Inflammatory macrophage treated with lipopolysaccharide for 1 hour (primary cell): ENCODE measurements around the gene AK4.
"Not testable (repeated sequence)": the region's sequence is repeated elsewhere in the genome, so short reads cannot be mapped to it uniquely, and the experiment has no call there.

Experiments
- DNase-seq, 2 donors: peaks; one replicate each; pipeline ENCODE4 v3.0.0-alpha.2; 2020 to 2022

AK4 gene

DNA sequence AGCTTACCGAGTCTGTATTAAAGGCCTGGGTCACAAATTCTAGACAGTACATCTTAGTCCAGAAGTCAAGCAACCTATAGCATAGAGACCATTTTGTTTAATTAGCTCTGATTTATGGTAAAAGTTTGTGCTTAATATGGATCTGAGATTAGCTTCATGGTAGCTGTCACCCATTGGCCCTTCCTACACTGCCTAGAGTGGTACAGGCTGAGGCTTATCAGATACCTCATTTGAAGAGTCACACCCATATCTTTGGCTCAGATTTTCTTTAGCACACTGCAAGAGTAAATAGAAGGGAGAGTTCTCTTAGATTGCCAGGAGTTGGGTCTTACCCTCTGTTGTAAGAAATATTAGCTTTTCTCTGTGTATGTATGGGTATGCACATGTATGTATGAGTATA lies 3.6 kb downstream of the AK4 start:
- DNase-seq, result no peak

DNA sequence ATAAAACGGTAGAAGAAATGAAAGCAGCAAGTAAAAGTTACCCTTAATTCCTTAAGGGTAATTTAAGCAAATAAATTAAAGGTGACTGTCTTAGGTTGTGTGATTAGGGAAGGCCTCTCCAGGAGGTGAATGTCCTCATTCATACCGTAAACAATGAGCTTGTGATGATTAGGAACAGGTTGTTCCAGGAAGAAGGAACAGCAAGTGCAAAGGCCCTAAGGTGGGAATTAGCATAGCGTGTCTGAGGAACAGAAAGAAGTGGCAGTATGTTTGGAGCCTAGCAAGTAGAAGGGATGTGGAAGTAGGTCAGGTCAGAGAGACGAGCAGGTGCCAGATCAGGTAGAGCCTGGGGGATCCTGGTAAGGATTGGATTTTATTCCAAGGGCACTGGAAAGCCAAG lies 5.6 kb downstream of the AK4 start:
- DNase-seq, result no peak

DNA sequence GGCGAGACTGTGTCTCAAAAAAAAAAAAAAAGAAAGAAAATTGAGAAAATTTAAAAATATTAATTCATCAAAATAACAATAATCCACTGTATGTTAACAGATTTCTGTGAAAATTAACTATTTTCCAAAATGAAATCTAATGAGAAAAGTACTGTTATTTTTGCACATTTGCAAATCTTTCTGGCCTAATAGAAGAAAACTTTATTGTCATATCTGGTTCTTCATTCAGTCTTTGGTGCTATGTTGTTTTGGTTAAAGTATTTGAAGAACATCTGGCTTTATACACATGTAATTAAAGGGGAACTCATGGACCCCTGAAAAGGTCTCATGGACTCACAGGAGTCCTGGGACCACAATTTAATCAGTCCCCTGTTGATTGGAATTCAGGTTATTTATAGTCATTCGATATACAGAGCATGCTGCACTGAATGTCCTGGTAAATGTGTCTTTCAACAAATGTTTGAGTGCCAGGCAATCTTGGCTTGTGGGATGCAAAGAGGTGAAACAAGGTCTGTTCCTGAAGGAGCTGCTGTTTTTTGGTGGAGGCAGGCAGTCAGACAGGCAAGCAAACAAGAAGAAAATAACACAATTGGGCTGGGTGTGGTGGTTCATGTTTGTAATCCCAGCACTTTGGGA lies 9.0 kb downstream of the AK4 start:
- DNase-seq, result no peak

- DNase-seq, result no peak
Measured at GRCh38 chr1:65157546-65157941, 9.5 kb downstream of the AK4 start.

GRCh38 chr1:65159291-65159688 lies 11.3 kb downstream of the AK4 start:
- not testable (repeated sequence) for DNase-seq

DNA sequence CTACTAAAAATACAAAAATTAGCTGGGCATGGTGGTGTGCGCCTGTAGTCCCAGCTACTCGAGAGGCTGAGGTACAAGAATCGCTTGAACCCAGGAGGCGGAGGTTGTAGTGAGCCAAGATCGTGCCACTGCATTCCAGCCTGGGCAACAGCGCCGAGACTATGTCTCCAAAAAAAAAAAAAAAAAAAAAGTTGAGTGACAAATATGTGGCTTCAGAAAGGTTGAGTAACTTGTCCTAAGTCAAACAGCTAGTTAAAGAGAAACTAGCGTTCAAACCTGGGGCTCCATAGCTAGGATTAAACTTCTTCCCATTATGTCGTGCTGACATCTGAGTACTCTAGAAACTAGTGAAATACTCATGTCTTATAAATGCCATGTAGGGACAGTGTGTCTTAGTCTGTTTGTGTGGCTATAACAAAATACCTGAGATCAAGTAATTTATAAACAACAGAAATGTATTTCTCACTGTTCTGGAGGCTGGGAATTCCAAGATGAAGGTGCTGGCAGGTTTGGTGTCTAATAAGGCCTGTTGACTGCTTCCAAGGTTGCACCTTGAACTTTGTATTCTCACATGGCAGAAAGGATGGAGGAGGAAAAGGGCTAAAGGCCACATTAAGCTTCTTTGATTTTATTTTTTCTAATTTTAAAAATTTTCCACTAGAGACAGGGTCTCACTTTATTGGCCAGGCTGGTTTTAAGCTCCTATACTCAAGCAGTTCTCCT lies 12.0 kb downstream of the AK4 start:
- DNase-seq, result no peak

DNA sequence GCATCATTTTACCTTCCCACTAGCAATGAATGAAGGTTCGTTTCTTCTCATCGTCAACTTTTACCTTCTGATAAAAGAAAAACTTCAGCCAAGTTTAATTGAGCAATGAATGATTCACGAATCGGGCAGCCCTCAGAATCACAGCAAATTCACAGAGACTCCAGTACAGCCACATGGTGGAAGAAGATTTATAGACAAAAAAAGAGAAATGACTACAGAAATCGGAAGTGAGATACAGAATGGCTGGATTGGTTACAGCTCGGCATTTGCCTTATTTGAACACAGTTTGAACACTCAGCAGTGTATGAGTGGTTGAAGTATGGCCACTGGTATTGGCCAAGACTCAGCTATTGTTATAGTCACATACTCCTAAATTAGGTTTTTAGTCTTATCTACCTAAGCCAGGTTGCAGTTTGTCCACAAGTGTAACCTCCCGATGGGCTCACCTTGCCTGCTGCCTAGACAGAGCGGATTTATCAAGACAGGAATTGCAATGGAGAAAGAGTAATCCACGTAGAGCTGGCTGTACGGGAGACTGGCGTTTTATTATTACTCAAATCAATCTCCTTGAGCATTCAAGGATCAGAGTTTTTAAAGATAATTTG lies 15.3 kb downstream of the AK4 start:
- peak in 1 of 2 donors; percentile 62 for DNase-seq

- DNase-seq, result not testable (repeated sequence)
Measured at GRCh38 chr1:65164101-65164500, 16.1 kb downstream of the AK4 start.

- peak; percentile 75 to 93 for DNase-seq
Measured at GRCh38 chr1:65164633-65165032, 16.6 kb downstream of the AK4 start.

GRCh38 chr1:65165269-65165993 lies 17.4 kb downstream of the AK4 start:
- DNase-seq, result peak; percentile 83 to 96

DNA sequence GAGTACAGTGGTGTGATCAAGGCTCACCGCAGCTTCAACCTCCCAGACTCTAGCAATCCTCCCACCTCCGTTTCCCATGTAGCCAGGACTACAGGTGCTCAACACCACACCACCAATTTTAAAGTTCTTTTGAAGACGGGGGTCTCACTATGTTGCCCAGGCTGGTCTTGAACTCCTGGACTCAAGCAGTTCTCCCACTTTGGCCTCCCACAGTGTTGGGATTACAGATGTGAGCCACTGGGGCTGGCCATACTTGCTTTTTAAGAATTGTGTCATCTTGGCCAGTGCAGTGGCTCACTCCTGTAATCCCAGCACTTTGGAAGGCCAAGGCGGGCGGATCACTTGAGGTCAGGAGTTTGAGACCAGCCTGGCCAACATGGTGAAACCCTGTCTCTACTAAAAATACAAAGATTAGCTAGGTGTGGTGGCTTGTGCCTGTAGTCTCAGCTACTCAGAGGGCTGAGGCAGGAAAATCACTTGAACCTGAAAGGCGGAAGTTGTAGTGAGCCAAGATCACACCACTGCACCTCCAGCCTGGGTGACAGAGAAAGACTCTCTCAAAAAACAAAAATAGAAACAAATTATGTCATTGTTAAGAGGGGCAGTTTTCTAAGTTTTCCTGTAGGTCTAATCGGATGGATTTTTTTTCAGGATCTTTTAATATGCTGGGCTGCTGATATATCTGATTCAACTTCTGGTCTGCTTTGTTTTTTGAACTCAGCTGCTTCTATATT lies 18.7 kb downstream of the AK4 start:
- DNase-seq, result peak; percentile 28 to 61

DNA sequence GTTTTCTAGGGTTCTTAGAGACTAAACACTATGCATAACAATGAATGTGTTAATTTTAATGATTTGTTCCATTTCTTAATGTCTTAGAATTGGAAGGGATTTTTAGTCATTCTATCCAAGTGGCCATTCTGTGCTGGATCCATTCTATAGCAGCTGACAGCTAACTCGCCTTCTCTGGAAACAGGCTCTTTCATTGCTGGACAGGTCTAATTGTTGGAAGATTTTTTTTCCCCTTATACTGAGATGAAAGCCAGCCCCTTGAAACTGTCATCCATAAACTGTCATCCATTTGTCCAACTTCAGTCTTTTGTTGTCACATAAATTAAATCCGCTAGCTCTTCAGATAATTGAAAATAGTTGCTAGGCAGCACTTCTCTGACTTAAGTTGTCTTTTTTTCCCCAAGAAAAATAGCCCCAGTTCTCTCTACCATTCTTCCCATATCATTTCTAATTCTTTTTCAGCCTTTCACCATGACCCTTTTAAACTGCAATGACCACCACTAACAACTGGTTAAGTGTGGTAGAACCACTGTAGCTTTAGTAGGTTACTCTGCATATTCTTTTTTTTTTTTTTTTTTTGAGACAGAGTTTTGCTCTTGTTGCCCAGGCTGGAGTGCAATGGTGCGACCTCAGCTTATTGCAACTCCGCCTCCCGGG lies 19.7 kb downstream of the AK4 start:
- DNase-seq, result no peak

DNA sequence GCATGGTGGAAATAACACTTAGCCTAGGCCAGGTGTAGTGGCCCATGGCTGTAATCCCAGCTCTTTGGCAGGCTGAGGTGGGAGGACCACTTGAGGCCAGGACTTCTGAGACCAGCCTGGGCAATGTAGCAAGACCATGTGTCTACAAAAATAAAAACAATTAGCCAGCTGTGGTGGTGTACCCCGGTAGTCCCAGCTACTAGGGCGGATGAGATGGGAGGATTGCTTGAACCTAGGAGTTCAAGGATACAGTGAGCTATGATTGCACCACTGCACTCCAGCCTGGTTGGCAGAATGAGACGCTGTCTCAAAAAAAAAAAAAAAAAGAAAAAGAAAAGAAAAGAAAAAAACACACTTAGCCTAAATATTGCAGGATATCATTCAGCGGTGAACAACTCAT lies 20.9 kb downstream of the AK4 start:
- no peak for DNase-seq

DNA sequence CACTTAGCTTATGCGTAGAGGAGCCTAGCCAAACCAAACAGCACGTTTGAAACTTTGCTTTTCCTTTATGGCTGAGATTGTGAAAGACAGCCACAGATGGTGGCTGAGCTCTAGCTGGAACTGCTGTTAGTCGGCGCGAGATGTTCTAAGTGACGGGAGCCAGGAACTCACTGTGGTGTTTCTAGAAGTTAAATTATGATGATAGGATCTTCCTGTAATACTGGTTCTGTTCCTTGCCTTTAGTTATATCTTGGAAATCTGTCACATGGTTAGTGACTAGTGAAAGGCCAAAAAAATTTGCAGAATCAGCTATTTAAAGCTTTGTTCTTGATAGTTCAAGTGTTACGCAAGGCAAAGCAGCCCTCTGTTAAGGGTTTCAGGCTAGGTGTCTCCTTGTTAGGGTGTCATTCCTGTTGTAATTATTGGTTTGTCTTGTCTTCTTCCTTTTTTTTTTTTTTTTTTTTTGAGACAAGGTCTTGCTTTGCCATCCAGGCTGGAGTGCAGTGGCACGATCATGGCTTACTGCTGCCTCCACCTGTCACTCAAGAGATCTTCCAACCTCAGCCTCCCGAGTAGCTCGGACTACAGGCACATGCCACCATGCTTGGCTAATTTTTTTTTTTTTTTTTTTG lies 22.6 kb downstream of the AK4 start:
- peak; percentile 26 to 31 for DNase-seq

GRCh38 chr1:65172936-65173690 lies 25.1 kb downstream of the AK4 start:
- DNase-seq, result peak in 1 of 2 donors; percentile 33

DNA sequence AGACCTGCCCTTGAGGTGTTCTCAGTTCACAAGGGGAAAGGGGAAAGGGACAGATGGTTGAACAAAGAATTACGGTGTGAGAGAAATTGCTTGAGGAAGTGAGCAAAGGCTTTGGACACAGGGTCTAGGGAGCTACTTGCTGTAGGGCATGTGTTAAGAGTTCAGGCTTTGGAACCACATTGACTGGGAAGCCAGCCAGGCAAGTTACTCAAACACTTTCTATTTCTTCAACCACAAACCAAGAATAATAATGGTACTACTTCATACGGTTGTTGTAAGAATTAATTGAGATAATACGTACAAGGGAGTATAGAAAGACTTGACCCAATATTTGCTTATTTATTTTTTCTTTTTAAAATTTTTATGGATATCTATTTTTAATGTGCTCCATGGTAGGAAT lies 26.6 kb downstream of the AK4 start:
- peak; percentile 75 to 76 for DNase-seq

GRCh38 chr1:65175171-65176055 lies 27.4 kb downstream of the AK4 start:
- DNase-seq, result no peak

- DNase-seq, result no peak
Measured at GRCh38 chr1:65176056-65176450, 28.1 kb downstream of the AK4 start.

GRCh38 chr1:65176591-65176990 lies 28.6 kb downstream of the AK4 start:
- peak; percentile 46 to 76 for DNase-seq

GRCh38 chr1:65177457-65177856 lies 29.5 kb downstream of the AK4 start:
- no peak for DNase-seq
